ENCODE data around the gene NEU3.

NEU3 gene

DNA sequence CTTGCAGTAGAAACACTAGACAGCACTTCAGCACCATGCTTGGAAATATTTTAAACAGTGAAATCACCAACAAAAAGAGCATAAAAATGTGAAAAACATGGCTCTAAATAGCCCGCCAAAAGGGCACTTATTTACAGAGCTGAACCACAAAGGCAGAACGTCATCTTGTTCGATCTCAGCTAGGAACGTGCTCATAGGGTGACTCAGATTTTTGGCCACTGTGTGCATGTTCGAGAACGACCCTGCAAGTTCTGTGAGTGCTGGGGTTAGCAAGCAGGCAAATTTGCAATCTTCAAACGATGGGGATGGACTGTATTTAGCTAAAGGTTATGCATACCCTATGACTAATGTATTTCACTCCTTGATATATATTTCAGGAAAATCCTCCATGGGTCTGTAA is 77.3 kb downstream of the NEU3 start:
- no peak for DNase-seq (ENCODE audit: low spot score)
- TF ChIP-seq, protein P1, sequence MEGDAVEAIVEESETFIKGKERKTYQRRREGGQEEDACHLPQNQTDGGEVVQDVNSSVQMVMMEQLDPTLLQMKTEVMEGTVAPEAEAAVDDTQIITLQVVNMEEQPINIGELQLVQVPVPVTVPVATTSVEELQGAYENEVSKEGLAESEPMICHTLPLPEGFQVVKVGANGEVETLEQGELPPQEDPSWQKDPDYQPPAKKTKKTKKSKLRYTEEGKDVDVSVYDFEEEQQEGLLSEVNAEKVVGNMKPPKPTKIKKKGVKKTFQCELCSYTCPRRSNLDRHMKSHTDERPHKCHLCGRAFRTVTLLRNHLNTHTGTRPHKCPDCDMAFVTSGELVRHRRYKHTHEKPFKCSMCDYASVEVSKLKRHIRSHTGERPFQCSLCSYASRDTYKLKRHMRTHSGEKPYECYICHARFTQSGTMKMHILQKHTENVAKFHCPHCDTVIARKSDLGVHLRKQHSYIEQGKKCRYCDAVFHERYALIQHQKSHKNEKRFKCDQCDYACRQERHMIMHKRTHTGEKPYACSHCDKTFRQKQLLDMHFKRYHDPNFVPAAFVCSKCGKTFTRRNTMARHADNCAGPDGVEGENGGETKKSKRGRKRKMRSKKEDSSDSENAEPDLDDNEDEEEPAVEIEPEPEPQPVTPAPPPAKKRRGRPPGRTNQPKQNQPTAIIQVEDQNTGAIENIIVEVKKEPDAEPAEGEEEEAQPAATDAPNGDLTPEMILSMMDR (IDR thresholded peaks at IDR 0.05; ENCODE audit: extremely low read depth, insufficient read depth, missing control alignments) = no peak
- in situ Hi-C loops (cut with MboI; ENCODE audit: low pct_unique_long_range_greater_than_20kb, low sequenced_read_pairs, unreplicated experiment) = no loop called here
